A673 (cell line): ENCODE measurements around the gene UVRAG. TPM values are rescaled to one million over a fixed set of nuclear protein-coding genes. Genes with fewer than 3 reads are reported as not detected.

ENCODE experiments used
- BruUV-seq: library from RNA; stranded (reverse); fragments of 400-500 nt; replicated peaks from 2 replicates; lab custom pipeline; 2021; lab: Mats Ljungman, UMichigan
- CTCF ChIA-PET: fragments of 300-600 bp; sonication (Branson Sonifier 250); formaldehyde crosslinking; loops from one replicate; lab custom pipeline; 2022; ENCODE audit warnings: antibody characterized with exemption; lab: Charles Lee
- POLR2A ChIA-PET: fragments of 300-600 bp; sonication (Branson Sonifier 250); formaldehyde crosslinking; loops from one replicate; lab custom pipeline; 2022; ENCODE audit warnings: antibody characterized with exemption; ENCODE audit not compliant: low non-redundant PET; lab: Charles Lee
- DNase-seq: peaks from one replicate; pipeline ENCODE4 v3.0.0-alpha.2; 2015; ENCODE audit warnings: low spot score
- H3K27ac ChIP-seq: fragments of 200-600 bp; sonication (generic); 2 replicates; pipeline ENCODE4 v1.5.1; 2016; ENCODE audit warnings: mixed run types, low read depth, mild to moderate bottlenecking, mixed read lengths, antibody characterized with exemption, low read length; ENCODE audit not compliant: poor library complexity, severe bottlenecking
- H3K27me3 ChIP-seq: fragments of 200-600 bp; sonication (generic); replicated peaks from 2 replicates; pipeline ENCODE4 v1.6.1; 2017; ENCODE audit warnings: mixed run types, low read depth, mild to moderate bottlenecking, mixed read lengths, antibody characterized with exemption, low read length; ENCODE audit not compliant: insufficient read depth, poor library complexity
- H3K36me3 ChIP-seq: fragments of 200-600 bp; sonication (generic); 2 replicates; pipeline ENCODE4 v1.6.1; 2016; ENCODE audit warnings: mixed run types, mild to moderate bottlenecking, mixed read lengths, antibody characterized with exemption, low read length; ENCODE audit not compliant: insufficient read depth, poor library complexity, severe bottlenecking
- H3K4me1 ChIP-seq: fragments of 200-600 bp; sonication (generic); 2 replicates; pipeline ENCODE4 v1.6.1; 2017; ENCODE audit warnings: mixed run types, mild to moderate bottlenecking, mixed read lengths, antibody characterized with exemption, low read length; ENCODE audit not compliant: insufficient read depth, poor library complexity, severe bottlenecking
- H3K4me3 ChIP-seq: fragments of 200-600 bp; sonication (generic); 2 replicates; pipeline ENCODE4 v1.5.1; 2016; ENCODE audit warnings: low read depth, mixed run types, mild to moderate bottlenecking, mixed read lengths, low read length; ENCODE audit not compliant: poor library complexity, severe bottlenecking
- H3K9me3 ChIP-seq: fragments of 200-600 bp; sonication (generic); 2 replicates; pipeline ENCODE4 v1.6.1; 2016; ENCODE audit warnings: mixed run types, low read depth, mild to moderate bottlenecking, mixed read lengths, antibody characterized with exemption, low read length; ENCODE audit not compliant: poor library complexity, severe bottlenecking
- CTCF ChIP-seq: fragments of 300-800, 200-600 bp; sonication (generic); conservative IDR thresholded peaks from 2 replicates; pipeline ENCODE4 v1.5.1; 2017; ENCODE audit warnings: low read depth, mild to moderate bottlenecking, antibody characterized with exemption, low read length, moderate library complexity, mixed read lengths
- EZH2 ChIP-seq: fragments of 200-600 bp; sonication (generic); IDR thresholded peaks from 2 replicates; pipeline ENCODE4 v1.6.1; 2017; ENCODE audit warnings: borderline replicate concordance, low read depth, mild to moderate bottlenecking, mixed read lengths, antibody characterized with exemption, low read length; ENCODE audit not compliant: poor library complexity, severe bottlenecking
- intact Hi-C: fragments of 100-400 bp; cut with micrococcal nuclease; formaldehyde crosslinking; loops from one replicate; pipeline ENCODE4 v1.10.0; 2022; ENCODE audit not compliant: unreplicated experiment
- total RNA-seq: library from RNA; stranded (reverse); gene quantifications from 2 replicates; pipeline ENCODE4 v1.2.3, GENCODE V29; 2021

The UVRAG gene
- total RNA-seq, 1 experiment from 2014 or later, result 21.1 TPM

- Histone ChIP-seq H3K9me3 (no peaks in the 10 kb centered on the region), H3K27ac (no peak overlapping the region), H3K36me3 (no peaks in the 10 kb centered on the region), H3K4me3 (no peak overlapping the region), H3K27me3 (no peaks in the 10 kb centered on the region), H3K4me1 (no peaks in the 10 kb centered on the region)
- intact Hi-C loops, result no loop called here
- no peak for DNase-seq
- no TSS peak for BruUV-seq
- ChIA-PET CTCF (no interaction called here), POLR2A (no interaction called here)
- TF ChIP-seq EZH2, result no peak
- no peak for TF ChIP-seq CTCF
Observed at GRCh38 chr11:75775056-75775455, 40.0 kb upstream of the UVRAG start.

- intact Hi-C loops, result no loop called here
- H3K4me3 ChIP-seq, result no peak overlapping the region
- BruUV-seq, result no TSS peak
- CTCF ChIA-PET, result interaction anchor here (0.6 kb wide), 1 partner anchor 173 kb away, joined by 3 read pairs; no protein-coding TSS in a partner anchor
- no peak overlapping the region for H3K27ac ChIP-seq
- no peaks in the 10 kb centered on the region for H3K27me3 ChIP-seq
- DNase-seq, result no peak
- no peaks in the 10 kb centered on the region for H3K9me3 ChIP-seq
- POLR2A ChIA-PET, result no interaction called here
- TF ChIP-seq CTCF (no peak), EZH2 (no peak)
- no peaks in the 10 kb centered on the region for H3K4me1 ChIP-seq
- H3K36me3 ChIP-seq, result no peaks in the 10 kb centered on the region
Observed at GRCh38 chr11:75776546-75776945, 38.5 kb upstream of the UVRAG start.

GRCh38 chr11:75777461-75778110 is 37.4 kb upstream of the UVRAG start:
- no peaks in the 10 kb centered on the region for H3K4me1 ChIP-seq
- no TSS peak for BruUV-seq
- DNase-seq, result peak; percentile 26
- ChIA-PET CTCF (no interaction called here), POLR2A (no interaction called here)
- no peaks in the 10 kb centered on the region for H3K27me3 ChIP-seq
- H3K9me3 ChIP-seq, result no peaks in the 10 kb centered on the region
- H3K4me3 ChIP-seq, result no peak overlapping the region
- TF ChIP-seq CTCF, result no peak
- TF ChIP-seq EZH2, result no peak
- intact Hi-C loops, result no loop called here
- no peak overlapping the region for H3K27ac ChIP-seq
- no peaks in the 10 kb centered on the region for H3K36me3 ChIP-seq
